Left lung (tissue), 10 donors: Measurements from ENCODE around the gene ARNT2. TPM values are rescaled to one million over a fixed set of nuclear protein-coding genes. Genes with fewer than 3 reads are reported as not detected.
A peak's percentile ranks its signal among the peaks of the same experiment; 100 is the strongest.

ENCODE experiments used
- ATAC-seq: fragments of 200-7000 bp; cut with Tn5 transposase; one replicate; pipeline ENCODE4 v1.9.1; 2020; ENCODE audit warnings: moderate library complexity
- DNase-seq, 4 donors: peaks; one replicate each; pipeline ENCODE4 v3.0.0-alpha.2; 2013 to 2020
- H3K27ac ChIP-seq, 2 donors: fragments of 200-600 bp; sonication (generic) in 1 of 2; one replicate each; pipeline versions ENCODE4 v1.5.0 to v1.8.0; 2020 to 2021
- H3K27me3 ChIP-seq, 2 donors: fragments of 200-600 bp; sonication (generic) in 1 of 2; one replicate each; pipeline versions ENCODE4 v1.5.0 to v1.8.0; 2020 to 2021
- H3K36me3 ChIP-seq, 2 donors: fragments of 200-600 bp; sonication (generic) in 1 of 2; one replicate each; pipeline versions ENCODE4 v1.5.0 to v1.8.0; 2020 to 2021
- H3K4me1 ChIP-seq, 2 donors: fragments of 200-600 bp; one replicate each; pipeline ENCODE4 v1.8.0; 2021
- H3K4me3 ChIP-seq, 2 donors: fragments of 200-600 bp; sonication (generic) in 1 of 2; one replicate each; pipeline versions ENCODE4 v1.5.0 to v1.8.0; 2020 to 2021; ENCODE audit warnings: mild to moderate bottlenecking in 1 of 2
- H3K9me3 ChIP-seq, 2 donors: fragments of 200-600 bp; sonication (generic) in 1 of 2; one replicate each; pipeline versions ENCODE4 v1.5.0 to v1.8.0; 2020 to 2021
- CTCF ChIP-seq, 2 donors: fragments of 200-600 bp; sonication (generic) in 1 of 2; IDR thresholded peaks; one replicate each; pipeline versions ENCODE4 v1.5.0 to v1.8.0; 2021; ENCODE audit warnings: antibody characterized with exemption in 2 of 2
- intact Hi-C, 2 donors: fragments of 100-400 bp; cut with DNase I; formaldehyde crosslinking; loops; one replicate each; pipeline versions ENCODE4 v1.11.2 to v1.14.2; 2022
- polyA plus RNA-seq, 6 donors: library from polyadenylated mRNA; unstranded; fragments of 120-200 nt; gene quantifications; one replicate each; pipeline ENCODE4 v1.2.1, GENCODE V29; 2013; ENCODE audit not compliant: insufficient read length in 6 of 6
- total RNA-seq, 2 donors: library from RNA; stranded (reverse); fragmentation: NEBNext Ultra II Directional; extraction: Animal tissue kit (Norgen Biotek cat#: 25700); gene quantifications; one replicate each; pipeline ENCODE4 v1.2.1, GENCODE V29; 2021
- donor health status: DM: no; HTN: yes; CAD: no.
- donor health status: DM: no; HTN: no; CAD: no.

Gene ARNT2
- total and polyA plus RNA-seq, 8 donors: 9.7 to 50.8 (median 33.7) TPM

GRCh38 chr15:80593486-80594030 is 189.4 kb downstream of the ARNT2 start:
- Histone ChIP-seq H3K4me3 (no peak overlapping the region), H3K27ac (no peak overlapping the region), H3K36me3 (peaks cover 0 to 3% of the 10 kb centered on the region in 2 donors), H3K27me3 (no peaks in the 10 kb centered on the region), H3K9me3 (no peaks in the 10 kb centered on the region), H3K4me1 (peaks cover 0 to 4% of the 10 kb centered on the region in 2 donors)
- intact Hi-C loops: no loop called here
- ATAC-seq (no peak), DNase-seq (no peak)
- no peak for TF ChIP-seq CTCF (IDR thresholded peaks at IDR 0.05)

- intact Hi-C loops: no loop called here
- H3K4me1 ChIP-seq: peaks cover 0 to 4% of the 10 kb centered on the region in 2 donors
- H3K36me3 ChIP-seq: peaks cover 0 to 3% of the 10 kb centered on the region in 2 donors
- ATAC-seq (no peak), DNase-seq (no peak)
- no peaks in the 10 kb centered on the region for H3K27me3 ChIP-seq
- H3K9me3 ChIP-seq: no peaks in the 10 kb centered on the region
- TF ChIP-seq CTCF (IDR thresholded peaks at IDR 0.05): no peak
- no peak overlapping the region for H3K4me3 ChIP-seq
- H3K27ac ChIP-seq: no peak overlapping the region
Measured at GRCh38 chr15:80594091-80594889, 190.1 kb downstream of the ARNT2 start.

- Histone ChIP-seq H3K27me3 (no peaks in the 10 kb centered on the region), H3K9me3 (no peaks in the 10 kb centered on the region), H3K4me3 (no peak overlapping the region), H3K36me3 (peaks cover 0 to 3% of the 10 kb centered on the region in 2 donors), H3K4me1 (peaks cover 0 to 4% of the 10 kb centered on the region in 2 donors), H3K27ac (no peak overlapping the region)
- DNase-seq (no peak), ATAC-seq (no peak)
- no peak for TF ChIP-seq CTCF (IDR thresholded peaks at IDR 0.05)
- intact Hi-C loops: no loop called here
Measured at GRCh38 chr15:80595396-80595795, 191.2 kb downstream of the ARNT2 start.

GRCh38 chr15:80596521-80596976 is 192.4 kb downstream of the ARNT2 start:
- no peak for TF ChIP-seq CTCF (IDR thresholded peaks at IDR 0.05)
- H3K9me3 ChIP-seq: no peaks in the 10 kb centered on the region
- DNase-seq: no peak
- no peak overlapping the region for H3K4me3 ChIP-seq
- peaks cover 0 to 3% of the 10 kb centered on the region in 2 donors for H3K36me3 ChIP-seq
- H3K27me3 ChIP-seq: no peaks in the 10 kb centered on the region
- ATAC-seq: peak; percentile 76
- H3K4me1 ChIP-seq: peaks cover 0 to 4% of the 10 kb centered on the region in 2 donors
- intact Hi-C loops: no loop called here
- no peak overlapping the region for H3K27ac ChIP-seq

- ATAC-seq (no peak), DNase-seq (no peak)
- Histone ChIP-seq H3K27ac (no peak overlapping the region), H3K36me3 (peaks cover 0 to 3% of the 10 kb centered on the region in 2 donors), H3K9me3 (no peaks in the 10 kb centered on the region), H3K4me3 (no peak overlapping the region), H3K27me3 (no peaks in the 10 kb centered on the region), H3K4me1 (peaks cover 0 to 4% of the 10 kb centered on the region in 2 donors)
- no peak for TF ChIP-seq CTCF (IDR thresholded peaks at IDR 0.05)
- intact Hi-C loops: no loop called here
Measured at GRCh38 chr15:80597076-80597475, 192.9 kb downstream of the ARNT2 start.
